MM.1S (cell line): Measurements from ENCODE around the gene PHPT1.

Experiments
- CTCF ChIP-seq: fragments of 300-600 bp; sonication (generic); IDR thresholded peaks from 2 replicates; pipeline ENCODE4 v1.5.1; 2016; ENCODE audit warnings: antibody characterized with exemption, low read length, mixed read lengths
- EZH2 ChIP-seq: fragments of 300-600 bp; sonication (generic); optimal IDR thresholded peaks from 2 replicates; pipeline ENCODE3; 2017; ENCODE audit warnings: low read depth, mild to moderate bottlenecking, antibody characterized with exemption, low read length, mixed read lengths

GRCh38 chr9:136821826-136822544 lies 27.2 kb upstream of the PHPT1 start:
- TF ChIP-seq CTCF (no peak), EZH2 (no peak)
